Esophagus (tissue), 2 donors: ENCODE measurements around the gene THEM4. TPM values are rescaled to one million over a fixed set of nuclear protein-coding genes. Genes with fewer than 3 reads are reported as not detected.
"Not testable (repeated sequence)": the region's sequence is repeated elsewhere in the genome, so short reads cannot be mapped to it uniquely, and the experiment has no call there.

Source experiments
- H3K27ac ChIP-seq, 2 donors: one replicate each; pipeline ENCODE4 v1.5.1; 2013; ENCODE audit warnings: low read depth in 2 of 2, mild to moderate bottlenecking in 2 of 2, inconsistent platforms in 1 of 2, low read length in 1 of 2, moderate library complexity in 1 of 2
- H3K27me3 ChIP-seq, 2 donors: one replicate each; pipeline ENCODE4 v1.6.1; 2013; ENCODE audit warnings: low read length in 2 of 2, control low read depth in 1 of 2, mild to moderate bottlenecking in 1 of 2; ENCODE audit not compliant: insufficient read depth in 2 of 2, control insufficient read depth in 1 of 2
- H3K36me3 ChIP-seq, 2 donors: one replicate each; pipeline ENCODE4 v1.6.1; 2013; ENCODE audit warnings: low read length in 1 of 2; ENCODE audit not compliant: control insufficient read depth in 2 of 2, insufficient read depth in 2 of 2
- H3K4me1 ChIP-seq, 2 donors: one replicate each; pipeline ENCODE4 v1.6.1; 2013; ENCODE audit warnings: low read length in 1 of 2; ENCODE audit not compliant: control insufficient read depth in 2 of 2, insufficient read depth in 2 of 2
- H3K4me3 ChIP-seq, 2 donors: one replicate each; pipeline ENCODE4 v1.5.1; 2013; ENCODE audit warnings: low read length in 2 of 2, mild to moderate bottlenecking in 2 of 2, low read depth in 1 of 2, moderate library complexity in 1 of 2
- H3K9me3 ChIP-seq, 2 donors: one replicate each; pipeline ENCODE4 v1.6.1; 2013; ENCODE audit warnings: mild to moderate bottlenecking in 2 of 2, low read depth in 1 of 2, low read length in 1 of 2, moderate library complexity in 1 of 2; ENCODE audit not compliant: control insufficient read depth in 2 of 2, insufficient read depth in 1 of 2
- WGBS, 2 donors: extraction: QIAGEN DNeasy Blood & Tissue Kit; methylation state at CpG; one replicate each; pipeline ENCODE4 v1.1.7; 2013; 5-methylcytosine and 5-hydroxymethylcytosine counted together
- polyA plus RNA-seq, 2 donors: library from polyadenylated mRNA; stranded (reverse); fragments of 200-250 nt; gene quantifications; one replicate each; pipeline ENCODE4 v1.2.3, GENCODE V29; 2013
- donor health status: healthy with polysubstance abuse.
- donor health status: Bipolar disorder and iron deficiency.

THEM4 gene
- polyA plus RNA-seq, 2 donors, result 5.5 to 7.2 TPM

GRCh38 chr1:151855516-151855915 lies 53.8 kb downstream of the THEM4 start:
- H3K27me3 ChIP-seq, H3K27ac ChIP-seq, H3K9me3 ChIP-seq, H3K4me3 ChIP-seq, H3K36me3 ChIP-seq: not testable (repeated sequence)
- WGBS, 2 donors, result 51 to 70% methylated on average over 8 of the region's 8 CpGs
- peaks cover 8 to 17% of the 10 kb centered on the region in 2 donors for H3K4me1 ChIP-seq

GRCh38 chr1:151854658-151855057 lies 54.7 kb downstream of the THEM4 start:
- peaks cover 0 to 2% of the 10 kb centered on the region in 2 donors for H3K9me3 ChIP-seq
- H3K4me1 ChIP-seq, result peaks cover 6 to 12% of the 10 kb centered on the region in 2 donors
- H3K27ac ChIP-seq, result no peak overlapping the region
- no peak overlapping the region for H3K4me3 ChIP-seq
- 76 to 77% methylated on average over 7 of the region's 7 CpGs for whole genome bisulfite sequencing, 2 donors
- no peaks in the 10 kb centered on the region for H3K36me3 ChIP-seq
- no peaks in the 10 kb centered on the region for H3K27me3 ChIP-seq

GRCh38 chr1:151853411-151853943 lies 55.8 kb downstream of the THEM4 start, which contains the start of gene THEM5:
Gene THEM5, minus strand, starts transcription at chr1:151853712. Its CDS starts 147 bp downstream, at chr1:151853565.
- WGBS, 2 donors, result 48 to 58% methylated on average over 5 of the region's 5 CpGs
- Histone ChIP-seq H3K27ac (peak within 1 kb of the TSS in 1 of 2 donors; percentile 2), H3K27me3 (no peaks in the 10 kb centered on the region), H3K9me3 (peaks cover 0 to 2% of the 10 kb centered on the region in 2 donors), H3K4me1 (peaks cover 6 to 8% of the 10 kb centered on the region in 2 donors), H3K4me3 (no peak within 1 kb of the TSS), H3K36me3 (no peaks in the 10 kb centered on the region)

GRCh38 chr1:151852733-151853132 lies 56.6 kb downstream of the THEM4 start:
- Histone ChIP-seq H3K27ac (no peak overlapping the region), H3K36me3 (no peaks in the 10 kb centered on the region), H3K9me3 (peaks cover 0 to 2% of the 10 kb centered on the region in 2 donors), H3K4me3 (no peak overlapping the region), H3K27me3 (no peaks in the 10 kb centered on the region), H3K4me1 (peaks cover 6 to 7% of the 10 kb centered on the region in 2 donors)
- WGBS, 2 donors, result 88 to 93% methylated on average over 4 of the region's 4 CpGs

- Histone ChIP-seq H3K27ac (no peak overlapping the region), H3K27me3 (no peaks in the 10 kb centered on the region), H3K4me1 (peaks cover 3 to 6% of the 10 kb centered on the region in 2 donors), H3K36me3 (no peaks in the 10 kb centered on the region), H3K4me3 (no peak overlapping the region), H3K9me3 (peaks cover 0 to 2% of the 10 kb centered on the region in 2 donors)
- 73 to 79% methylated on average over 8 of the region's 8 CpGs for WGBS, 2 donors
Observed at GRCh38 chr1:151851886-151852285, 57.4 kb downstream of the THEM4 start.

- Histone ChIP-seq H3K36me3 (no peaks in the 10 kb centered on the region), H3K27ac (no peak overlapping the region), H3K9me3 (peaks cover 0 to 2% of the 10 kb centered on the region in 2 donors), H3K27me3 (no peaks in the 10 kb centered on the region), H3K4me1 (peaks cover 3 to 6% of the 10 kb centered on the region in 2 donors), H3K4me3 (no peak overlapping the region)
Observed at GRCh38 chr1:151849871-151850270, 59.4 kb downstream of the THEM4 start.

- Histone ChIP-seq H3K27me3 (no peaks in the 10 kb centered on the region), H3K9me3 (peaks cover 0 to 2% of the 10 kb centered on the region in 2 donors), H3K36me3 (no peaks in the 10 kb centered on the region), H3K27ac (no peak overlapping the region), H3K4me3 (no peak overlapping the region), H3K4me1 (peaks cover 3 to 6% of the 10 kb centered on the region in 2 donors)
- WGBS, 2 donors, result 41 to 48% methylated on average over 3 of the region's 3 CpGs
Observed at GRCh38 chr1:151849126-151849525, 60.2 kb downstream of the THEM4 start.

GRCh38 chr1:151847867-151848596 lies 61.3 kb downstream of the THEM4 start:
- Histone ChIP-seq H3K9me3 (peaks cover 0 to 2% of the 10 kb centered on the region in 2 donors), H3K4me1 (peaks cover 0 to under 1% of the 10 kb centered on the region in 2 donors), H3K36me3 (no peaks in the 10 kb centered on the region), H3K27ac (no peak overlapping the region), H3K27me3 (no peaks in the 10 kb centered on the region), H3K4me3 (no peak overlapping the region)
- 64 to 69% methylated on average over 11 of the region's 11 CpGs for WGBS, 2 donors

GRCh38 chr1:151846686-151847237 lies 62.5 kb downstream of the THEM4 start:
- Histone ChIP-seq H3K4me1 (no peaks in the 10 kb centered on the region), H3K27ac (no peak overlapping the region), H3K9me3 (no peaks in the 10 kb centered on the region), H3K27me3 (no peaks in the 10 kb centered on the region), H3K36me3 (no peaks in the 10 kb centered on the region), H3K4me3 (no peak overlapping the region)
- 87 to 95% methylated on average over 8 of the region's 8 CpGs for WGBS, 2 donors
